ENCODE measurements around the gene DLGAP4.

The DLGAP4 gene

DNA sequence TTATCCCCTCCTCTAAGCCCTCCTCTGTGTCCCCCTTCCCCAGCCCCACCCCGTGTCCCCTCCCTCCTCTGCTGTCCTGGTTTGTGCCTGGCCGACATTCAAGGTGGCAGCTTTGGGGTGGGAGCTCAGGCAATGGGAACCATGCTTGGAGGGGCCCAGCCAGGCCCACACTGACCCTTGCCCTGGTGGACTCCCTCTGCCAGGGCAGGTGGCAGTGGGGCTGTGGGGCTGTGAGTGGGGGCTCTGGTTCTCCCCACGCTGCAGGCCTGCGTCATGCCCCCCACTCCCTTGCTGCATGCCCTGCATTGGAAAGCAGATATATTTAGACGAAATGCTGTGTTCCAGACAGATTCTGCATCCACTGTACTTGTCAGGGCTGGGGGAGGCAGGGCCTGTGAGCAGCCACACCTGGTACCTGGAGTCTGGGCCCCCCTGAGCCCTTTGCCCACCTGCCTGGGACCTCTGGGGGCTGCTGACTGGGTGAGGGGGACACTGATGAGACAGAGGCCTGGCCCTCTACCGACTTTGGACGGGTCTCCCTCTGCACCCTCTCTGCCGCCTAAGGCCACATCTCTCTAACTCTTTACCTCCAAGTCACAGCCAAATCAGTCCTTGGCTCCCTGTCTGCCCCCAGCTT is 14.2 kb downstream of the DLGAP4 start:
- TF ChIP-seq TAF1 (IDR thresholded peaks at IDR 0.05; ENCODE audit: borderline replicate concordance, low read depth, low read length): no peak
- DNase-seq (ENCODE audit: insufficient read length) (peak; percentile 7), FAIRE-seq (no peak)

DNA sequence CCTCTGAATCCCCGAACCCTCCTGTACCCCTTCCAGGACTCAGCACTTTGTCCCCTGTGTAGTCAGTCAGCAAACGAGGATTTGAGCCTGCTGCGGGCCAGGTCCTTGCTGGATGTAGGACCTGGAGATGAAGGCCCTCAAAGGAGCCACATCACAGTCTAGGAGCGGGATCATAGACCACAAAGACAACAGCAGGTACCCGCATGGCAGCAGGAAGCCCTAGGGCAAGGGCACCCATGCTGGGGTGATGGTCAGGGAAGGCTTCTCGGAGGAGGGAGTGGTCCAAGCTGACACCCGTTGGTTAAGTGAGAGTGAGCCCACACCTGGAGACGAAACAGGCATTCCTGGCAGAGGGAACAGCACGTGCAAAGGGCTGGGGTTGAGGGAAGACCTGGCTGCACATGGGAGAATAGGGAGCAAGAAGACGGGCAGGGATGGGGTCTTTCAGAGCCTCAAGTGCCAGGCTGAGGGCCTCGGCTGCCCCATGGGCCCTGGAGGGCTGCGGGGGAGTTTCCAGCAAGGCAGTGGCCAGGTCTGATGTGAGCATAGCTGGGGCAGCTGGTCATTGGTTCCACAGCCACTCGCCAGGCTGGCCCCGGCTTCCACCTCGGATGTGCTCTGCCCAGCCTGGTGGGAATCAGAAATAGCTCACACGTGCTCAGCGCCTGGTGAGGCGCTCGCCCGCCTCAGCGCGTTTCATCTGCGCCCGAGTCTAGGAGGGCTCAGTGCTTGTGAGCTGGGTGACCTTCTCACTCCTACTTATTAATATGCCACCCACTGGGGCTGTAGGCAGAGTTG is 15.0 kb downstream of the DLGAP4 start:
- TF ChIP-seq POLR2AphosphoS5 (IDR thresholded peaks at IDR 0.05; ENCODE audit: low read depth, low read length) (no peak), TAF1 (IDR thresholded peaks at IDR 0.05; ENCODE audit: borderline replicate concordance, low read depth, low read length) (no peak), POLR2A (IDR thresholded peaks at IDR 0.05; ENCODE audit: low read depth, low read length) (no peak)

DNA sequence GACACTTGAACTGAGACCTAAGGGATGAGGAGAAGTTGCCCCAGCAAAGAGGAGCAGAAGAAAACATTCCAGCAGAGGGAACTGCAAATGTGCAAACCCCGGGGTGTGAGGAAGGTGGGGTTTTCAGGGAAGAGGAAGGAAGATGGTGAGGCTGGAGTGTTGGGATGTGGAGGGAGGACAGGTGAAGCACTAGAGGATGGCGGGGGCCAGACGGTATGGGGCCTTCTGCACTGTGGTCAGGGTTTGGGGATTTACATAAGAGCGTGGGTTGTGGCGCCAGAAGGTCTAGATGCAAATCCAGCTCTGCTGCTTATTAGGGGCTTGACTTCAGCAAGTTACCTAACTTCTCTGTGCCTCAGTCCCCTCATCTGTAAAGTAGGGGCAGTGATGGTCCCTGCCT is 16.0 kb downstream of the DLGAP4 start:
- DNase-seq (ENCODE audit: insufficient read length) (no peak), FAIRE-seq (no peak)
- no peak for TF ChIP-seq TAF1 (IDR thresholded peaks at IDR 0.05; ENCODE audit: borderline replicate concordance, low read depth, low read length)
- no peak for TF ChIP-seq POLR2A (IDR thresholded peaks at IDR 0.05; ENCODE audit: low read depth, low read length)
- no peak for TF ChIP-seq POLR2AphosphoS5 (IDR thresholded peaks at IDR 0.05; ENCODE audit: low read depth, low read length)

More for the DNA sequence above, 15.0 kb downstream of the DLGAP4 start:
- DNase-seq (ENCODE audit: insufficient read length) (peak; percentile 2), FAIRE-seq (no peak)

GRCh38 chr20:36330091-36330490 is 24.0 kb downstream of the DLGAP4 start:
- FAIRE-seq (no peak), DNase-seq (ENCODE audit: insufficient read length) (no peak)
- TF ChIP-seq POLR2AphosphoS5 (IDR thresholded peaks at IDR 0.05; ENCODE audit: low read depth, low read length): no peak
- no peak for TF ChIP-seq POLR2A (IDR thresholded peaks at IDR 0.05; ENCODE audit: low read depth, low read length)
- TF ChIP-seq TAF1 (IDR thresholded peaks at IDR 0.05; ENCODE audit: borderline replicate concordance, low read depth, low read length): no peak

- no peak for FAIRE-seq
- no peak for TF ChIP-seq POLR2A (IDR thresholded peaks at IDR 0.05; ENCODE audit: low read depth, low read length)
- TF ChIP-seq POLR2AphosphoS5 (IDR thresholded peaks at IDR 0.05; ENCODE audit: low read depth, low read length): no peak
- TF ChIP-seq TAF1 (IDR thresholded peaks at IDR 0.05; ENCODE audit: borderline replicate concordance, low read depth, low read length): no peak
- DNase-seq (ENCODE audit: insufficient read length): no peak
Measured at GRCh38 chr20:36331209-36331608, 25.1 kb downstream of the DLGAP4 start.

- DNase-seq (ENCODE audit: insufficient read length): no peak
- FAIRE-seq: no peak
- TF ChIP-seq POLR2AphosphoS5 (IDR thresholded peaks at IDR 0.05; ENCODE audit: low read depth, low read length) (no peak), POLR2A (IDR thresholded peaks at IDR 0.05; ENCODE audit: low read depth, low read length) (no peak), TAF1 (IDR thresholded peaks at IDR 0.05; ENCODE audit: borderline replicate concordance, low read depth, low read length) (no peak)
Measured at GRCh38 chr20:36333841-36334240, 27.7 kb downstream of the DLGAP4 start.

- TF ChIP-seq POLR2AphosphoS5 (IDR thresholded peaks at IDR 0.05; ENCODE audit: low read depth, low read length) (no peak), TAF1 (IDR thresholded peaks at IDR 0.05; ENCODE audit: borderline replicate concordance, low read depth, low read length) (no peak)
- DNase-seq (ENCODE audit: insufficient read length): no peak
- FAIRE-seq: no peak
Measured at GRCh38 chr20:36334281-36335205, 28.4 kb downstream of the DLGAP4 start.

DNA sequence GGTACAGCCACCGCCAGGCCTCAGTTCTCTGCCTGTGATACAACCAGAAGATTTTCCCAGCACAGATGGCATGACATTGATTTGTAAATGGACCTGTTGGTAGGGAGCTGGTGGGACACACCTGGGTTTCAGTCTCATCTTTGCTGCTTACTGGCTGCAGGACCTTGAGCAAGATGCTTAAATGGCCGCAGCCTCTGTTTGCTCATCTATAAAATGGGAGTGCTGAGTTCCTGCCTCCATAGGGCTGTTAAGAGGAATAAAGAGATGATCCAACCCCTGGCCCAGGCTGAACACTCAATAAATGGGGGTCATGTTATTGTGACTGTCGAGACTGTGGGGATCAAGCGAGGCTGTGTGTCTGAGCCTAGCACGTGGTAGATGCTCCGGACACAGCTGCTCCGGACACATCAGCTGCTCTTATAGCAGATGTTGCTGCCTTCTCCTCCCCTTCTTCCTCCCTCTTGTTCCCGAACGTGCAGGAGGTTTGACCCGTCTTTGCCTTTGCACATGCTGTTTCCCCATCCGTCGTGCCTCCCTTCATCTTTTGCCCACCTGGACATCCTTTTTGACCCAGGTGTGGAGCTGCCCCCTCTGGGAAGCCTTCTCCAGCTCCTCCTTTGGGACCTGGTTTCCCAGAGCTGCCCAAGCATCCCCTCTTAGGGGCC is 29.2 kb downstream of the DLGAP4 start:
- no peak for DNase-seq (ENCODE audit: insufficient read length)
- TF ChIP-seq POLR2A (IDR thresholded peaks at IDR 0.05; ENCODE audit: low read depth, low read length): no peak
- TF ChIP-seq POLR2AphosphoS5 (IDR thresholded peaks at IDR 0.05; ENCODE audit: low read depth, low read length): no peak
- no peak for TF ChIP-seq TAF1 (IDR thresholded peaks at IDR 0.05; ENCODE audit: borderline replicate concordance, low read depth, low read length)
- FAIRE-seq: no peak

DNA sequence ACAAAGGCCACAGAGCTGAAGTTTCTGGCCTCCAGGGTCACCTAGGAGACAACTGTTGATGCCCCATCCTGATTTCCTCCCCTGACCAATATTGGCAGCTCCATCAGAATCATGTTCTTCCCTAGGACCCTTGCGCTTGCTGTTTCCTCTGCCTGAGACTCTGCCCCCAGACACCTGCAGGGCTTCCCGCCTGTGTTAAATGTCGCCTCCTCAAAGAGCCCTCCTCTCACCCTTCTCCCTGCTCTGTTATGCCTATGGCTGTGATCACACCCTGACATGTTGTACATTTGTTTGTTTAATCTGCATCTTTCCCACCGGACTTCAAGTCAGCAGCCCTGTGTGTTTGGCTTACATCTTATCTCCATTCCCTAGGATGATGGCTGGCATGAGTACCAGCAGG is 30.1 kb downstream of the DLGAP4 start:
- TF ChIP-seq TAF1 (IDR thresholded peaks at IDR 0.05; ENCODE audit: borderline replicate concordance, low read depth, low read length): no peak
- TF ChIP-seq POLR2A (IDR thresholded peaks at IDR 0.05; ENCODE audit: low read depth, low read length): no peak
- TF ChIP-seq POLR2AphosphoS5 (IDR thresholded peaks at IDR 0.05; ENCODE audit: low read depth, low read length): no peak
- FAIRE-seq (no peak), DNase-seq (ENCODE audit: insufficient read length) (no peak)

DNA sequence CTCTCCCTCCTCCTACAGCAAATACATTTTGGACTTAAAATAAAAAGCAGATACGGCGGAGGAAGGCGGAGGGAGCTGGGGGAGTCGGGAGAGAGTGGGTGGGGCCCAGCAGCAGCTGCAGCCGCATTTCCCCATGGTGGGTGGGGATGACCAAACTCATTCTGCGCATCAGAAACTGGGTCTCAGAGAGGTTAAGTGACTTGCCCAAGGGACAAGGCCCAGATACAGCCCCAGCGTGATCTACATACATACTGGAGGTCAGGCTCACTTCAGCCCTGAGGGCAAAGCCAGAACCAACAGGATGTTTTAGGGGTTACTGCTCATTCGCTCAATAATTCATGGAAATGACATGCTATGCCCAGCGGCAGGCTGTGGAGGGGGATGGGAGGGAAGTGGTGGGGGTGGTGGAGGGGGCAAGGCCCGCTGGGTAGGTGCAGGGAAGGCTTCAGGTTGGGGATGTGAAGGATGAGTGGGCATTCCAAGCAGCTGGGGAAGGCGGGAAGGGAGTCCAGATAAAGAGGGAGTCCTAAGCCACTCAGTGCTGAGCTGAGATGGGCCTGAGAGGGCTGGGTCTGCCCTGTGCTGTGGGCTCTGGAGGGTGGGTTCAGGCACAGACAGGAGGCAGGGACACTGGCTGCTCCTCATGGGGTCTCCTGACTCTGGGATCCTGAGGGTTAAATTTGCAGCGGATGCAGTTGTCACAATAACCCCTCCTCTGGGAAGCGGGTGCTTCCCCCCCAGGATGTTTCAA is 31.0 kb downstream of the DLGAP4 start:
- TF ChIP-seq TAF1 (IDR thresholded peaks at IDR 0.05; ENCODE audit: borderline replicate concordance, low read depth, low read length): no peak
- no peak for TF ChIP-seq POLR2AphosphoS5 (IDR thresholded peaks at IDR 0.05; ENCODE audit: low read depth, low read length)
- no peak for TF ChIP-seq POLR2A (IDR thresholded peaks at IDR 0.05; ENCODE audit: low read depth, low read length)
- DNase-seq (ENCODE audit: insufficient read length): no peak
- no peak for FAIRE-seq
